Measurements from ENCODE around the gene TFB2M. TPM values are rescaled to one million over a fixed set of nuclear protein-coding genes. Genes with fewer than 3 reads are reported as not detected.

TFB2M gene
- total and polyA plus RNA-seq, 2 of the 13 experiments (the other 11 are each of a cell fraction or from before 2014, with no cell fraction given), result 15.7 to 31.4 TPM

DNA sequence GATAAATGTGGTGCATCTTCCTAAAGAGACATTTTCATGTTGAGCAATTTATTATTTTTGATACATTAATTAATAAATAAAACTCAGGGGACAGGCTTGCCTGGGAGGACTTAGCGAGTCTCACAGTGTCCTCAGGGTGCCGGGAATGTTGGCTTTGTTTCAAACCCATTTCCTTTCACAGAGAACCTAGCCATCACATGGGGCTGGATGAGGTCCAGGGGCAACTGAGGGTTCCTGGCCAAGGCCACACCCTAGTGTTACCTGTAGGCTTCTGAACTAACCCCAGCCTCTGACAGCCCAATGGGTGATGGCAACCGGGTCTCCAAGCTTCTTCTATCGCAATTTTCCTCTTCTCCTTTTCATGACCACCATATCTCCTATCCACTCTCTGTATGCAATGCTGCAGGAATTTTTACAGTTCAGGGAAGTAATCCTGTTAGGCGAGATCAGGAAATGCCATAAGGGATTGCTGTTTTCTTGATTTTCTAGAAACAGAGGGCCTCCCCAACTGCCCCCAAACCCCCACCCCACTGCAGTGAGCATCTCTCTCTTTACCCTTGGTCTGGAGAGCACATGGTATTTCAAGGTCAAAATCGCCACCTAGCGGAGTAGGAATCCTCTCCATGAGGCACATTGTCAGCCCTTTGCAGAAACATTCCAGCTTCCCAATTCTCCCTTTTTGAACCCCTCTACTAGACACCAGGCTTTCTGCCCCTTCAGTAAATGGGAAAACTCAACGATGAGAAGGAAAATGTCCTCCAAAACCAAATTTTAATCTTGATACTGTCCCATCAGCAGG is 36.9 kb downstream of the TFB2M start (continued):
- TF ChIP-seq HNF4G (IDR thresholded peaks at IDR 0.05; ENCODE audit: borderline replicate concordance, low read depth, low read length), result no peak
- no peak for TF ChIP-seq HNF4G (CRISPR knock-in tag; IDR thresholded peaks at IDR 0.05; ENCODE audit: borderline replicate concordance, low read depth)
- peak; percentile 64 for TF ChIP-seq ZKSCAN1 (IDR thresholded peaks at IDR 0.05; ENCODE audit: low read length)
- TF ChIP-seq ZNF75D (CRISPR knock-in tag; IDR thresholded peaks at IDR 0.05; ENCODE audit: borderline replicate concordance), result no peak
- TF ChIP-seq ZNF850 (CRISPR knock-in tag; conservative IDR thresholded peaks at IDR 0.05), result no peak
- TF ChIP-seq ASH2L (IDR thresholded peaks at IDR 0.05; ENCODE audit: insufficient read length, low read depth, low read length), result no peak
- TF ChIP-seq ZNF44 (CRISPR knock-in tag; IDR thresholded peaks at IDR 0.05), result no peak
- TF ChIP-seq ZNF546 (CRISPR knock-in tag; conservative IDR thresholded peaks at IDR 0.05), result no peak
- TF ChIP-seq HOXD1 (CRISPR knock-in tag; IDR thresholded peaks at IDR 0.05), result no peak
- peak; percentile 51; the same call in 1 of the 2 replicates for TF ChIP-seq MYC (CRISPR knock-in tag; IDR thresholded peaks at IDR 0.05; ENCODE audit: borderline replicate concordance)
- no peak for TF ChIP-seq DMAP1 (CRISPR knock-in tag; IDR thresholded peaks at IDR 0.05)
- TF ChIP-seq PHF21A (CRISPR knock-in tag; IDR thresholded peaks at IDR 0.05), result no peak
- TF ChIP-seq ZNF557 (CRISPR knock-in tag; IDR thresholded peaks at IDR 0.05), result no peak
- TF ChIP-seq, protein P1, sequence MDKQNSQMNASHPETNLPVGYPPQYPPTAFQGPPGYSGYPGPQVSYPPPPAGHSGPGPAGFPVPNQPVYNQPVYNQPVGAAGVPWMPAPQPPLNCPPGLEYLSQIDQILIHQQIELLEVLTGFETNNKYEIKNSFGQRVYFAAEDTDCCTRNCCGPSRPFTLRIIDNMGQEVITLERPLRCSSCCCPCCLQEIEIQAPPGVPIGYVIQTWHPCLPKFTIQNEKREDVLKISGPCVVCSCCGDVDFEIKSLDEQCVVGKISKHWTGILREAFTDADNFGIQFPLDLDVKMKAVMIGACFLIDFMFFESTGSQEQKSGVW (CRISPR knock-in tag; IDR thresholded peaks at IDR 0.05; ENCODE audit: borderline replicate concordance), result no peak
- peak; percentile 92 for TF ChIP-seq ESRRA (CRISPR knock-in tag; IDR thresholded peaks at IDR 0.05; ENCODE audit: low read depth)
- TF ChIP-seq, protein P2, sequence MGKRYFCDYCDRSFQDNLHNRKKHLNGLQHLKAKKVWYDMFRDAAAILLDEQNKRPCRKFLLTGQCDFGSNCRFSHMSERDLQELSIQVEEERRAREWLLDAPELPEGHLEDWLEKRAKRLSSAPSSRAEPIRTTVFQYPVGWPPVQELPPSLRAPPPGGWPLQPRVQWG (CRISPR knock-in tag; IDR thresholded peaks at IDR 0.05; ENCODE audit: borderline replicate concordance, low read depth), result no peak
- TF ChIP-seq SUZ12 (IDR thresholded peaks at IDR 0.05; ENCODE audit: low read depth, low read length), result no peak
- TF ChIP-seq, protein P3, sequence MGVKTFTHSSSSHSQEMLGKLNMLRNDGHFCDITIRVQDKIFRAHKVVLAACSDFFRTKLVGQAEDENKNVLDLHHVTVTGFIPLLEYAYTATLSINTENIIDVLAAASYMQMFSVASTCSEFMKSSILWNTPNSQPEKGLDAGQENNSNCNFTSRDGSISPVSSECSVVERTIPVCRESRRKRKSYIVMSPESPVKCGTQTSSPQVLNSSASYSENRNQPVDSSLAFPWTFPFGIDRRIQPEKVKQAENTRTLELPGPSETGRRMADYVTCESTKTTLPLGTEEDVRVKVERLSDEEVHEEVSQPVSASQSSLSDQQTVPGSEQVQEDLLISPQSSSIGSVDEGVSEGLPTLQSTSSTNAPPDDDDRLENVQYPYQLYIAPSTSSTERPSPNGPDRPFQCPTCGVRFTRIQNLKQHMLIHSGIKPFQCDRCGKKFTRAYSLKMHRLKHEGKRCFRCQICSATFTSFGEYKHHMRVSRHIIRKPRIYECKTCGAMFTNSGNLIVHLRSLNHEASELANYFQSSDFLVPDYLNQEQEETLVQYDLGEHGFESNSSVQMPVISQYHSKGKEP (CRISPR knock-in tag; IDR thresholded peaks at IDR 0.05), result no peak
- no peak for TF ChIP-seq SALL1 (CRISPR knock-in tag; IDR thresholded peaks at IDR 0.05)
- TF ChIP-seq, protein P4, sequence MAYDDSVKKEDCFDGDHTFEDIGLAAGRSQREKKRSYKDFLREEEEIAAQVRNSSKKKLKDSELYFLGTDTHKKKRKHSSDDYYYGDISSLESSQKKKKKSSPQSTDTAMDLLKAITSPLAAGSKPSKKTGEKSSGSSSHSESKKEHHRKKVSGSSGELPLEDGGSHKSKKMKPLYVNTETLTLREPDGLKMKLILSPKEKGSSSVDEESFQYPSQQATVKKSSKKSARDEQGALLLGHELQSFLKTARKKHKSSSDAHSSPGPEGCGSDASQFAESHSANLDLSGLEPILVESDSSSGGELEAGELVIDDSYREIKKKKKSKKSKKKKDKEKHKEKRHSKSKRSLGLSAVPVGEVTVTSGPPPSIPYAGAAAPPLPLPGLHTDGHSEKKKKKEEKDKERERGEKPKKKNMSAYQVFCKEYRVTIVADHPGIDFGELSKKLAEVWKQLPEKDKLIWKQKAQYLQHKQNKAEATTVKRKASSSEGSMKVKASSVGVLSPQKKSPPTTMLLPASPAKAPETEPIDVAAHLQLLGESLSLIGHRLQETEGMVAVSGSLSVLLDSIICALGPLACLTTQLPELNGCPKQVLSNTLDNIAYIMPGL (CRISPR knock-in tag; IDR thresholded peaks at IDR 0.05; ENCODE audit: borderline replicate concordance in 1 of 2, low read depth in 1 of 2), result no peak
- TF ChIP-seq ZNF780A (CRISPR knock-in tag; IDR thresholded peaks at IDR 0.05), result no peak
- no peak for TF ChIP-seq HMG20A (CRISPR knock-in tag; IDR thresholded peaks at IDR 0.05; ENCODE audit: borderline replicate concordance)
- peak; percentile 21; the same call in 1 of the 2 replicates for TF ChIP-seq SMC3 (IDR thresholded peaks at IDR 0.05; ENCODE audit: low read length)
